GM18498 (cell line): ENCODE measurements around the gene SLC9A9.
A peak's percentile ranks its signal among the peaks of the same experiment; 100 is the strongest.

Experiments used
- ATAC-seq: cut with Tn5 transposase; IDR thresholded peaks from one replicate; pipeline ENCODE4 v1.9.1; 2021; ENCODE audit warnings: mild to moderate bottlenecking, moderate library complexity; ENCODE audit not compliant: unreplicated experiment

Gene SLC9A9

GRCh38 chr3:143653493-143653892, 194.8 kb downstream of the SLC9A9 start:
- no peak for ATAC-seq

- no peak for ATAC-seq
Measured at GRCh38 chr3:143652118-143652517, 196.2 kb downstream of the SLC9A9 start.

GRCh38 chr3:143650827-143651226, 197.4 kb downstream of the SLC9A9 start:
- ATAC-seq: no peak

GRCh38 chr3:143650120-143650519, 198.1 kb downstream of the SLC9A9 start:
- ATAC-seq: no peak

GRCh38 chr3:143648708-143649107, 199.6 kb downstream of the SLC9A9 start:
- ATAC-seq: no peak

GRCh38 chr3:143648218-143648617, 200.1 kb downstream of the SLC9A9 start:
- ATAC-seq: no peak

- ATAC-seq: peak; percentile 56
Measured at GRCh38 chr3:143644370-143645089, 203.7 kb downstream of the SLC9A9 start.

GRCh38 chr3:143643905-143644304, 204.4 kb downstream of the SLC9A9 start:
- no peak for ATAC-seq

- no peak for ATAC-seq
Measured at GRCh38 chr3:143640774-143641173, 207.5 kb downstream of the SLC9A9 start.

GRCh38 chr3:143637133-143637532, 211.1 kb downstream of the SLC9A9 start:
- ATAC-seq: no peak

- ATAC-seq: no peak
Measured at GRCh38 chr3:143634991-143635390, 213.3 kb downstream of the SLC9A9 start.

GRCh38 chr3:143634427-143634826, 213.8 kb downstream of the SLC9A9 start:
- no peak for ATAC-seq

- no peak for ATAC-seq
Measured at GRCh38 chr3:143633816-143634215, 214.5 kb downstream of the SLC9A9 start.

- no peak for ATAC-seq
Measured at GRCh38 chr3:143629726-143630125, 218.5 kb downstream of the SLC9A9 start.

GRCh38 chr3:143628971-143629370, 219.3 kb downstream of the SLC9A9 start:
- ATAC-seq: no peak

GRCh38 chr3:143627336-143627735, 220.9 kb downstream of the SLC9A9 start:
- ATAC-seq: no peak

- no peak for ATAC-seq
Measured at GRCh38 chr3:143619231-143619630, 229.0 kb downstream of the SLC9A9 start.

- ATAC-seq: no peak
Measured at GRCh38 chr3:143617050-143617449, 231.2 kb downstream of the SLC9A9 start.

- no peak for ATAC-seq
Measured at GRCh38 chr3:143613226-143613625, 235.0 kb downstream of the SLC9A9 start.

- no peak for ATAC-seq
Measured at GRCh38 chr3:143612541-143612940, 235.7 kb downstream of the SLC9A9 start.

- ATAC-seq: no peak
Measured at GRCh38 chr3:143608966-143609365, 239.3 kb downstream of the SLC9A9 start.

- peak; percentile 48 for ATAC-seq
Measured at GRCh38 chr3:143605233-143605950, 242.9 kb downstream of the SLC9A9 start.
